Measurements from ENCODE around the gene LRRC75A. TPM values are rescaled to one million over a fixed set of nuclear protein-coding genes. Genes with fewer than 3 reads are reported as not detected.
"Not testable (repeated sequence)": the region's sequence is repeated elsewhere in the genome, so short reads cannot be mapped to it uniquely, and the experiment has no call there.

Gene LRRC75A
- total and polyA plus RNA-seq, 4 donors: 0.08 to 22.6 (median 0.37) TPM

GRCh38 chr17:16406742-16407674, 85.0 kb downstream of the LRRC75A start (continued):
- TF ChIP-seq SP1 (IDR thresholded peaks at IDR 0.05): no peak
- TF ChIP-seq RAD21 (IDR thresholded peaks at IDR 0.05): no peak
- TF ChIP-seq EGR1 (IDR thresholded peaks at IDR 0.05; ENCODE audit: low read depth in 2 of 2): no peak
- TF ChIP-seq RXRA (IDR thresholded peaks at IDR 0.05): no peak

GRCh38 chr17:16403847-16404246, 88.1 kb downstream of the LRRC75A start:
- not testable (repeated sequence) for DNase-seq (ENCODE audit: low spot score); H3K9me3 ChIP-seq (ENCODE audit: control insufficient read depth in 4 of 4, low read length in 3 of 4); H3K4me3 ChIP-seq (ENCODE audit: low read depth in 1 of 3, low read length in 3 of 3); H3K27ac ChIP-seq (ENCODE audit: low read depth in 1 of 2, low read length in 2 of 2); H3K9ac ChIP-seq (ENCODE audit: low read depth in 1 of 2, low read length in 2 of 2); H3K27me3 ChIP-seq (ENCODE audit: control insufficient read depth in 4 of 4, insufficient read depth in 4 of 4, low read length in 3 of 4); H3K36me3 ChIP-seq (ENCODE audit: control insufficient read depth in 4 of 4, insufficient read depth in 3 of 4, low read depth in 1 of 4, low read length in 3 of 4)
- WGBS: 95% methylated on average over 9 of the region's 9 CpGs
- peaks cover 5 to 18% (median 15%) of the 10 kb centered on the region in 4 donors for H3K4me1 ChIP-seq (ENCODE audit: control insufficient read depth in 4 of 4, insufficient read depth in 4 of 4, low read length in 3 of 4)

GRCh38 chr17:16398270-16399267, 93.4 kb downstream of the LRRC75A start:
- peak overlapping the region; percentile 90 to 94 for H3K27ac ChIP-seq (ENCODE audit: low read depth in 1 of 2, low read length in 2 of 2)
- H3K27me3 ChIP-seq (ENCODE audit: control insufficient read depth in 4 of 4, insufficient read depth in 4 of 4, low read length in 3 of 4): no peaks in the 10 kb centered on the region
- peaks cover 4 to 18% (median 15%) of the 10 kb centered on the region in 4 donors for H3K4me1 ChIP-seq (ENCODE audit: control insufficient read depth in 4 of 4, insufficient read depth in 4 of 4, low read length in 3 of 4)
- TF ChIP-seq TAF1 (conservative IDR thresholded peaks at IDR 0.05) (no peak), FOXA2 (IDR thresholded peaks at IDR 0.05) (peak; percentile 91), YY1 (IDR thresholded peaks at IDR 0.05) (peak; percentile 93), JUND (IDR thresholded peaks at IDR 0.05) (peak in 1 of 2 donors; percentile 68), ATF3 (IDR thresholded peaks at IDR 0.05) (no peak), MAX (IDR thresholded peaks at IDR 0.05) (peak; percentile 59), SP1 (IDR thresholded peaks at IDR 0.05) (peak; percentile 95), HNF4A (conservative IDR thresholded peaks at IDR 0.05) (peak; percentile 92 to 94), EGR1 (IDR thresholded peaks at IDR 0.05; ENCODE audit: low read depth in 2 of 2) (peak in 1 of 2 donors; percentile 77), NR2F2 (IDR thresholded peaks at IDR 0.05) (peak; percentile 37), REST (IDR thresholded peaks at IDR 0.05) (peak; percentile 69), ZBTB33 (IDR thresholded peaks at IDR 0.05) (peak; percentile 71), FOXA1 (IDR thresholded peaks at IDR 0.05) (peak; percentile 89), HNF4G (IDR thresholded peaks at IDR 0.05) (peak; percentile 74), RAD21 (IDR thresholded peaks at IDR 0.05) (no peak), CTCF (IDR thresholded peaks at IDR 0.05; ENCODE audit: low read depth, low read length, missing input control) (no peak), GABPA (IDR thresholded peaks at IDR 0.05 in 1 of 2, conservative IDR thresholded peaks at IDR 0.05 in 1 of 2) (peak in 1 of 2 donors; percentile 47), RXRA (IDR thresholded peaks at IDR 0.05) (peak; percentile 79 to 82)
- peak overlapping the region in 1 of 2 donors; percentile 39 for H3K9ac ChIP-seq (ENCODE audit: low read depth in 1 of 2, low read length in 2 of 2)
- no peak overlapping the region for H3K4me3 ChIP-seq (ENCODE audit: low read depth in 1 of 3, low read length in 3 of 3)
- no peaks in the 10 kb centered on the region for H3K9me3 ChIP-seq (ENCODE audit: control insufficient read depth in 4 of 4, low read length in 3 of 4)
- 41% methylated on average over 9 of the region's 9 CpGs for WGBS
- peak; percentile 58 for DNase-seq (ENCODE audit: low spot score)
- no peaks in the 10 kb centered on the region for H3K36me3 ChIP-seq (ENCODE audit: control insufficient read depth in 4 of 4, insufficient read depth in 3 of 4, low read depth in 1 of 4, low read length in 3 of 4)
